ENCODE results near the gene SLC12A4. TPM values are rescaled to one million over a fixed set of nuclear protein-coding genes. Genes with fewer than 3 reads are reported as not detected.
"Not testable (repeated sequence)": the region's sequence is repeated elsewhere in the genome, so short reads cannot be mapped to it uniquely, and the experiment has no call there.

Gene SLC12A4
- 10 to 100 TPM; 10.7 to 83.3 (median 33.6) TPM for total RNA-seq

- Histone ChIP-seq H3K27me3 (no peaks in the 10 kb centered on the region), H3K4me1 (peaks cover 0 to 34% (median 7%) of the 10 kb centered on the region in 4 donors), H3K36me3 (no peaks in the 10 kb centered on the region), H3K9me3 (no peaks in the 10 kb centered on the region), H3K27ac (peak within 1 kb of the TSS; percentile 88 to 96 (median 94)), H3K4me3 (peak within 1 kb of the TSS; percentile 78 to 95 (median 92))
- DNase-seq: peak; percentile 80 to 89 (median 80)
- TF ChIP-seq, protein P1, sequence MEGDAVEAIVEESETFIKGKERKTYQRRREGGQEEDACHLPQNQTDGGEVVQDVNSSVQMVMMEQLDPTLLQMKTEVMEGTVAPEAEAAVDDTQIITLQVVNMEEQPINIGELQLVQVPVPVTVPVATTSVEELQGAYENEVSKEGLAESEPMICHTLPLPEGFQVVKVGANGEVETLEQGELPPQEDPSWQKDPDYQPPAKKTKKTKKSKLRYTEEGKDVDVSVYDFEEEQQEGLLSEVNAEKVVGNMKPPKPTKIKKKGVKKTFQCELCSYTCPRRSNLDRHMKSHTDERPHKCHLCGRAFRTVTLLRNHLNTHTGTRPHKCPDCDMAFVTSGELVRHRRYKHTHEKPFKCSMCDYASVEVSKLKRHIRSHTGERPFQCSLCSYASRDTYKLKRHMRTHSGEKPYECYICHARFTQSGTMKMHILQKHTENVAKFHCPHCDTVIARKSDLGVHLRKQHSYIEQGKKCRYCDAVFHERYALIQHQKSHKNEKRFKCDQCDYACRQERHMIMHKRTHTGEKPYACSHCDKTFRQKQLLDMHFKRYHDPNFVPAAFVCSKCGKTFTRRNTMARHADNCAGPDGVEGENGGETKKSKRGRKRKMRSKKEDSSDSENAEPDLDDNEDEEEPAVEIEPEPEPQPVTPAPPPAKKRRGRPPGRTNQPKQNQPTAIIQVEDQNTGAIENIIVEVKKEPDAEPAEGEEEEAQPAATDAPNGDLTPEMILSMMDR (IDR thresholded peaks at IDR 0.05): no peak
- peak; percentile 38 to 41 for TF ChIP-seq POLR2A (IDR thresholded peaks at IDR 0.05)
Measured at GRCh38 chr16:67968400-67969253, at the start of gene SLC12A4. Gene SLC12A4 (minus strand): TSS chr16:67968637. CDS start chr16:67968553, 84 bp downstream.

DNA sequence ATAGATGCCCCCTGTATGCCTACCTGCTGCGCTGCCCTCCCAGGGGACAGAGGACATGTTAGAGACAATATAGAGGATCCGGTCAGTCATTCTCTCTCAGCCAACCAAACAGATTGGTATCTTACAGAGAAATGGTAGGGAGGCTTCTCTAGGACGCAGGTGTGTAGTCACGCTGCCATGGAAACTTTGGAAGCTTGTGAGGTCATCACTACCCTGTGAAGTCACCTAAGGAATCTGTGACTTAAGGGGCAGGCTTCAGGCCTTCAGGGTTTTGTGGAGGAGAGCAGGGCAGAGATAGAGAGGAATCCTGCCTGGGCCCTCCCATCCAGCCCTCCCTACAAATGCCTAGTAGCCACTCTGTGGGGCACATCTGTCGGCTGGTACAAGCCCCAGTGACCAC is 47.2 kb upstream of the SLC12A4 start, which contains the start of gene DPEP2NB:
DPEP2NB (minus strand) TSS at position 231 of the 400 bp plus-strand sequence; CDS start at position 90, 141 bp downstream.
- Histone ChIP-seq H3K27ac (no peak within 1 kb of the TSS), H3K9me3 (no peaks in the 10 kb centered on the region), H3K4me3 (no peak within 1 kb of the TSS), H3K4me1 (no peaks in the 10 kb centered on the region), H3K27me3 (no peaks in the 10 kb centered on the region), H3K36me3 (no peaks in the 10 kb centered on the region)
- TF ChIP-seq, protein P1 (IDR thresholded peaks at IDR 0.05): no peak
- no peak for TF ChIP-seq POLR2A (IDR thresholded peaks at IDR 0.05)
- DNase-seq: no peak

- Histone ChIP-seq H3K4me1 (no peaks in the 10 kb centered on the region), H3K27me3 (no peaks in the 10 kb centered on the region), H3K36me3 (no peaks in the 10 kb centered on the region), H3K27ac (no peak overlapping the region), H3K4me3 (no peak overlapping the region), H3K9me3 (no peaks in the 10 kb centered on the region)
- no peak for DNase-seq
- TF ChIP-seq POLR2A (IDR thresholded peaks at IDR 0.05): no peak
- TF ChIP-seq, protein P1 (IDR thresholded peaks at IDR 0.05): no peak
Measured at GRCh38 chr16:68013440-68013839, 45.0 kb upstream of the SLC12A4 start.

GRCh38 chr16:68009872-68010271 is 41.4 kb upstream of the SLC12A4 start:
- H3K36me3 ChIP-seq, H3K27me3 ChIP-seq, H3K27ac ChIP-seq, H3K9me3 ChIP-seq, H3K4me3 ChIP-seq, DNase-seq: not testable (repeated sequence)
- peaks cover 0 to 18% (median 3%) of the 10 kb centered on the region in 4 donors for H3K4me1 ChIP-seq

GRCh38 chr16:68009157-68009735 is 40.8 kb upstream of the SLC12A4 start:
- Histone ChIP-seq H3K4me3 (no peak overlapping the region), H3K27ac (no peak overlapping the region), H3K27me3 (no peaks in the 10 kb centered on the region), H3K9me3 (no peaks in the 10 kb centered on the region), H3K36me3 (no peaks in the 10 kb centered on the region), H3K4me1 (peaks cover 0 to 18% (median 3%) of the 10 kb centered on the region in 4 donors)
- no peak for TF ChIP-seq POLR2A (IDR thresholded peaks at IDR 0.05)
- TF ChIP-seq, protein P1 (IDR thresholded peaks at IDR 0.05): no peak
- DNase-seq: no peak

GRCh38 chr16:68005786-68006286 is 37.4 kb upstream of the SLC12A4 start:
- peak overlapping the region; percentile 66 to 85 (median 74) for H3K27ac ChIP-seq
- peak in 2 of 3 donors; percentile 78 to 88 for DNase-seq
- TF ChIP-seq POLR2A (IDR thresholded peaks at IDR 0.05): no peak
- TF ChIP-seq, protein P1 (IDR thresholded peaks at IDR 0.05): no peak

More at GRCh38 chr16:68005786-68006286, 37.4 kb upstream of the SLC12A4 start:
- no peak overlapping the region for H3K4me3 ChIP-seq
- H3K27me3 ChIP-seq: no peaks in the 10 kb centered on the region
- H3K4me1 ChIP-seq: peaks cover 0 to 18% (median 3%) of the 10 kb centered on the region in 4 donors
- no peaks in the 10 kb centered on the region for H3K9me3 ChIP-seq
- H3K36me3 ChIP-seq: no peaks in the 10 kb centered on the region
